ENCODE measurements around the gene EIF3L. TPM values are rescaled to one million over a fixed set of nuclear protein-coding genes. Genes with fewer than 3 reads are reported as not detected.

The EIF3L gene
- total RNA-seq, 1 experiment from 2014 or later, result 739 TPM

DNA sequence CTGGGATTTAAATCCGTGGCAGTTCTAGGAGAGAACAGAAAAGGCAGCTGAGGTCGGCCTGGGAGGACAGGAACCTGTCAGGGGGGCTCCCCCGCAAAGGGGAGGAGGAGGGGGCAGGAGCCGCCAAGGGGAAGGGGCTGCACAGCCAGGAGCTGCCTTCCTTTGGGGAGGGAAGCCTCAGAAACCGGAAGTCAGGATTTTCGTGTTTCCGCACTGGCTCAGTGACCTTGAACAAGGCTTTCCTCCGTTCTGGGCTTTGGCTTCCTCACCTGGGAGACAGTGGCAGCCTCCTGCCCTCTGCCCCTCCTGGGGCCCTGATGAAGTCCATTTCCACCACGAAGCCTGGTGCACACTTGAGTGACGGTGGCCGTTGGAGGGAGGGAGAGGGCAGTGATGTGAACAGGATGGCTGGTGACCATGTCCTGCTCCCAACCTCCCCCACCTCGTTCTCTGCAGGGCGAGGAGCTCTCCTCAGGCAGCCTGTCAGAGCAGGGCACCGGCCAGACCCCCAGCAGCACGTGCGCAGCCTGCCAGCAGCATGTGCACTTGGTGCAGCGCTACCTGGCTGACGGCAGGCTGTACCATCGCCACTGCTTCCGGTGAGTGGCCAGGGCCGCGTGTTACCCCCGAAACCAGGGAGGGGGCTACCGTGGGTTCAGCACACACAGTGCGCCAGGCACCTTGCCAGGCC is 69.5 kb downstream of the EIF3L start:
- H3K27me3 Mint-ChIP-seq (ENCODE audit: low read depth), result no peaks in the 10 kb centered on the region; the same call in 1 of the 2 replicates
- Histone ChIP-seq H3K79me2 (ENCODE audit: insufficient read depth, low read length) (no peaks in the 10 kb centered on the region), H2BK15ac (ENCODE audit: low read depth, low read length) (no peak overlapping the region), H3K4me1 (ENCODE audit: insufficient read depth, low read length) (no peaks in the 10 kb centered on the region), H3K18ac (ENCODE audit: insufficient read length, low read depth, low read length) (no peak overlapping the region), H3K4me2 (ENCODE audit: insufficient read depth, insufficient read length, low read length) (no peak overlapping the region), H3K4ac (ENCODE audit: low read depth, low read length) (no peak overlapping the region), H3K23ac (ENCODE audit: insufficient read length, low read depth, low read length) (no peak overlapping the region), H2BK5ac (ENCODE audit: insufficient read length, low read length) (no peak overlapping the region), H2BK120ac (ENCODE audit: low read depth, low read length, poor library complexity, severe bottlenecking) (no peak overlapping the region), H4K91ac (ENCODE audit: insufficient read length, low read depth, low read length) (no peak overlapping the region), H2AK5ac (ENCODE audit: insufficient read length, low read length) (no peak overlapping the region), H3K9me3 (ENCODE audit: control insufficient read depth, low read depth, low read length) (no peaks in the 10 kb centered on the region), H3K9ac (ENCODE audit: extremely low read depth, insufficient read length, low read length) (no peak overlapping the region), H3T11ph (ENCODE audit: low read length) (no peak overlapping the region), H4K5ac (ENCODE audit: insufficient read length, low read depth, low read length) (no peak overlapping the region), H2AFZ (ENCODE audit: low read length) (no peak overlapping the region), H4K20me1 (ENCODE audit: control insufficient read depth, insufficient read depth, insufficient read length) (no peaks in the 10 kb centered on the region), H3K27me3 (ENCODE audit: insufficient read depth, low read length) (no peaks in the 10 kb centered on the region), H3K56ac (ENCODE audit: insufficient read length, low read depth, low read length) (no peak overlapping the region), H3K79me1 (ENCODE audit: insufficient read depth, low read depth, low read length, poor library complexity, severe bottlenecking) (no peaks in the 10 kb centered on the region), H3K27ac (ENCODE audit: insufficient read length, low read depth, low read length) (no peak overlapping the region), H4K8ac (replicated peaks; ENCODE audit: insufficient read length, low read depth, low read length) (no peak overlapping the region), H3K23me2 (ENCODE audit: insufficient read length, low read depth, low read length, poor library complexity, severe bottlenecking) (peaks cover 2% of the 10 kb centered on the region), H3K14ac (ENCODE audit: insufficient read depth, low read length) (no peak overlapping the region), H2BK12ac (ENCODE audit: insufficient read length, low read depth, low read length) (no peak overlapping the region), H2BK20ac (ENCODE audit: low read depth, low read length, poor library complexity, severe bottlenecking) (no peak overlapping the region)
- no CpG with 5 or more reads among the region's 25 CpGs for WGBS (ENCODE audit: extremely low coverage, insufficient read length, low lambda C conversion rate)
- no peak for DNase-seq
- H3K4me3 Mint-ChIP-seq, result no peak overlapping the region
- H3K9me3 Mint-ChIP-seq, result no peaks in the 10 kb centered on the region
- H3K27ac Mint-ChIP-seq, result no peak overlapping the region
- TF ChIP-seq, protein P1, sequence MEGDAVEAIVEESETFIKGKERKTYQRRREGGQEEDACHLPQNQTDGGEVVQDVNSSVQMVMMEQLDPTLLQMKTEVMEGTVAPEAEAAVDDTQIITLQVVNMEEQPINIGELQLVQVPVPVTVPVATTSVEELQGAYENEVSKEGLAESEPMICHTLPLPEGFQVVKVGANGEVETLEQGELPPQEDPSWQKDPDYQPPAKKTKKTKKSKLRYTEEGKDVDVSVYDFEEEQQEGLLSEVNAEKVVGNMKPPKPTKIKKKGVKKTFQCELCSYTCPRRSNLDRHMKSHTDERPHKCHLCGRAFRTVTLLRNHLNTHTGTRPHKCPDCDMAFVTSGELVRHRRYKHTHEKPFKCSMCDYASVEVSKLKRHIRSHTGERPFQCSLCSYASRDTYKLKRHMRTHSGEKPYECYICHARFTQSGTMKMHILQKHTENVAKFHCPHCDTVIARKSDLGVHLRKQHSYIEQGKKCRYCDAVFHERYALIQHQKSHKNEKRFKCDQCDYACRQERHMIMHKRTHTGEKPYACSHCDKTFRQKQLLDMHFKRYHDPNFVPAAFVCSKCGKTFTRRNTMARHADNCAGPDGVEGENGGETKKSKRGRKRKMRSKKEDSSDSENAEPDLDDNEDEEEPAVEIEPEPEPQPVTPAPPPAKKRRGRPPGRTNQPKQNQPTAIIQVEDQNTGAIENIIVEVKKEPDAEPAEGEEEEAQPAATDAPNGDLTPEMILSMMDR (conservative IDR thresholded peaks at IDR 0.05), result no peak
- H3K36me3 Mint-ChIP-seq (ENCODE audit: insufficient read depth in 1 of 3, low read depth in 3 of 3), result peaks cover 1 to 47% (median 20%) of the 10 kb centered on the region in 3 experiments; a peak in 6 of 7 replicates
- 0 out of 4 replicates have a peak, but pooled peaks cover 0 to 3% of the 10 kb centered on the region in 2 experiments for H3K4me1 Mint-ChIP-seq

Measured in H9 (cell line).